GM11168 (cell line): ENCODE measurements around the gene ROCK2.

Source experiments
- in situ Hi-C: fragments of 300-500 bp; cut with MboI; formaldehyde crosslinking; loops from one replicate; pipeline ENCODE4 v1.12.0; 2022; ENCODE audit warnings: low sequenced_read_pairs; ENCODE audit not compliant: unreplicated experiment

The ROCK2 gene

GRCh38 chr2:11163439-11164317, 180.8 kb downstream of the ROCK2 start:
- in situ Hi-C loops, result no loop called here

GRCh38 chr2:11161747-11162146, 182.7 kb downstream of the ROCK2 start:
- in situ Hi-C loops, result no loop called here

- in situ Hi-C loops, result no loop called here
Measured at GRCh38 chr2:11160731-11161455, 183.5 kb downstream of the ROCK2 start.

- in situ Hi-C loops, result no loop called here
Measured at GRCh38 chr2:11160256-11160655, 184.2 kb downstream of the ROCK2 start.

GRCh38 chr2:11159574-11160170, 184.8 kb downstream of the ROCK2 start:
- in situ Hi-C loops, result no loop called here

- in situ Hi-C loops, result no loop called here
Measured at GRCh38 chr2:11158916-11159573, 185.4 kb downstream of the ROCK2 start.

- in situ Hi-C loops, result no loop called here
Measured at GRCh38 chr2:11157731-11158130, 186.7 kb downstream of the ROCK2 start.

GRCh38 chr2:11157296-11157695, 187.1 kb downstream of the ROCK2 start:
- in situ Hi-C loops, result no loop called here

- in situ Hi-C loops, result no loop called here
Measured at GRCh38 chr2:11156396-11157075, 187.9 kb downstream of the ROCK2 start.

GRCh38 chr2:11155381-11156035, 188.9 kb downstream of the ROCK2 start, which contains the start of gene SLC66A3:
Gene SLC66A3, plus strand, starts transcription at chr2:11155467. Its CDS starts 80 bp downstream, at chr2:11155547.
- in situ Hi-C loops, result no loop called here

- in situ Hi-C loops, result no loop called here
Measured at GRCh38 chr2:11154923-11155380, 189.5 kb downstream of the ROCK2 start.

GRCh38 chr2:11154016-11154922, 190.2 kb downstream of the ROCK2 start:
- in situ Hi-C loops, result no loop called here

GRCh38 chr2:11152591-11152990, 191.8 kb downstream of the ROCK2 start:
- in situ Hi-C loops, result no loop called here

- in situ Hi-C loops, result loop anchor here (25.0 kb wide), 1 partner anchor 265 kb away; no protein-coding TSS in a partner anchor
Measured at GRCh38 chr2:11147263-11147662, 197.2 kb downstream of the ROCK2 start.

GRCh38 chr2:11146076-11146475, 198.4 kb downstream of the ROCK2 start:
- in situ Hi-C loops, result loop anchor here (25.0 kb wide), 1 partner anchor 266 kb away; no protein-coding TSS in a partner anchor

- in situ Hi-C loops, result loop anchor here (25.0 kb wide), 1 partner anchor 267 kb away; no protein-coding TSS in a partner anchor
Measured at GRCh38 chr2:11145350-11145749, 199.1 kb downstream of the ROCK2 start.

GRCh38 chr2:11144738-11145079, 199.7 kb downstream of the ROCK2 start:
- in situ Hi-C loops, result loop anchor here (25.0 kb wide), 1 partner anchor 268 kb away; no protein-coding TSS in a partner anchor
